Activated CD8-positive, alpha-beta memory T cell treated with anti-CD3 and anti-CD28 coated beads, Interleukin-2, amount 50 U/mL, for 1 hour (primary cell): ENCODE measurements around the gene TMEM204.
"Not testable (repeated sequence)": the region's sequence is repeated elsewhere in the genome, so short reads cannot be mapped to it uniquely, and the experiment has no call there.

Experiments used
- DNase-seq: peaks from one replicate; pipeline ENCODE4 v3.0.0-alpha.2; 2020; ENCODE audit errors: extremely low read depth

Gene TMEM204

GRCh38 chr16:1595511-1595910 is 62.0 kb downstream of the TMEM204 start:
- not testable (repeated sequence) for DNase-seq

GRCh38 chr16:1596516-1596915 is 63.0 kb downstream of the TMEM204 start:
- DNase-seq = no peak

DNA sequence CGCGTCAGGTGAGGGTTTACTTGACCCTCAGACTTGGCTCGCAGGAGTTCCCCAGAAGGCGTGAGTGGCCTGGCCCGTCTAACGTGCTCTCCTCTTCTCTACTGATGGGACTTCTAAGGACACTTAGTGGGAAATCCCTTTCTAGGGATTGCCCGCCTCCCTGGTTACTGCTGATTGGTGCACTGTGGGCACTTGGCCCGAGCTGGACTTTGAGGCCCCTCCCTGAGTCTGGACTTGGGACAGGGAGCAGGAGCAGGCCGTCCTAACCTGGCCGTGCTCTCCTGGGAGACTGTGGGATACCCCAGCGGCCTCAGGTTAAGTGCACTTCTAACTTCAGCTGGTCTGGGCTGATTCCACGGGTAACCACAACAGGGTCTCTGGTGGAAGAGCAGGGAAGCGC is 63.7 kb downstream of the TMEM204 start:
- no peak for DNase-seq

DNA sequence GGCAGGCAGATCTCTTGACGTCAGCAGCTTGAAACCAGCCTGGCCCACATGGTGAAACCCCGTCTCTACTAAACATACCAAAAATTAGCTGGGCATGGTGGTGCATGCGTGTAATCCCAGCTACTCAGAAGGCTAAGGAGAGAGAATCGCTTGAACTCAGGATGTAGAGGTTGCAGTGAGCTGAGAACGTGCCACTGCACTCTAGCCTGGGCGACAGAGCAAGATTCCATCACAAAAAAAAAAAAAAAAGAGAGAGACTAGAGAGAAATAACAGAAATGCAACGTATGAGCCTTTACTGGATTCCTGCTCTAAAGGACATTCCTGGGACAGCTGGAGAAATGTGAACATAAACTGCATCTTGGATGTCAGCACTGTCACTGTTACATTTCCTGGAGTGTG is 67.6 kb downstream of the TMEM204 start:
- no peak for DNase-seq

GRCh38 chr16:1601489-1601888 is 68.0 kb downstream of the TMEM204 start:
- DNase-seq = no peak

DNA sequence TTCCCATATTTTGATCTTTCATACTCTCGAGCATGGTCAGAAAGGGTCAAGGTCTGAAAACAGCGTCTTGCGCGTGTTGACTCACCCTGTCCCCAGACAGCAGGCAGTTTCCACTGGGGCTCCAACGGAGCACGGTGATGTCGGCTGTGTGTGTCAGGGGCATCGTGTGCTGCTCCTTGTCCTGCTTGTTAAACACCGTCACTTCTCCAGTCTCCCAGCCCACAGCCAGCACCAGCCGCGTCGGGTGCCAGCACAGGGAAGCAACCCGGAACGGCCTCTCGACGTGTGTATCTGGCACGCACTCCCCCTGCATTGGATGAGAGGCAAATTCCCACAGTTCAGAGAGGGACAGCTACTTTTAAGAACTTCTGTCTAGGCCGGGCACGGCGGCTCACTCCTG is 68.8 kb downstream of the TMEM204 start:
- no peak for DNase-seq
